Ectodermal cell (in vitro differentiated cells): ENCODE results near the gene ARHGEF1.
"Not testable (repeated sequence)": the region's sequence is repeated elsewhere in the genome, so short reads cannot be mapped to it uniquely, and the experiment has no call there.

ENCODE experiments used
- H3K27ac ChIP-seq: 2 replicates; pipeline ENCODE4 v1.7.0; 2013; ENCODE audit warnings: mild to moderate bottlenecking, low read depth, low read length; ENCODE audit not compliant: insufficient read depth, poor library complexity, severe bottlenecking
- H3K27me3 ChIP-seq: 2 replicates; pipeline ENCODE4 v1.7.0; 2013; ENCODE audit warnings: mild to moderate bottlenecking, low read length; ENCODE audit not compliant: insufficient read depth, control insufficient read depth, poor library complexity, severe bottlenecking
- H3K36me3 ChIP-seq: one replicate; pipeline ENCODE4 v1.7.0; 2013; ENCODE audit warnings: low read length; ENCODE audit not compliant: control insufficient read depth, insufficient read depth
- H3K4me1 ChIP-seq: one replicate; pipeline ENCODE4 v1.7.0; 2013; ENCODE audit warnings: low read length; ENCODE audit not compliant: control insufficient read depth, insufficient read depth
- H3K4me3 ChIP-seq: 2 replicates; pipeline ENCODE4 v1.7.0; 2013; ENCODE audit warnings: low read depth, low read length, control low read depth; ENCODE audit not compliant: insufficient read depth
- H3K9me3 ChIP-seq: 2 replicates; pipeline ENCODE4 v1.7.0; 2013; ENCODE audit warnings: mild to moderate bottlenecking, low read length, moderate library complexity; ENCODE audit not compliant: control insufficient read depth
- WGBS, 2 experiments: methylation state at CpG; one replicate each; pipeline ENCODE4 v1.1.7; 2013; ENCODE audit warnings: missing lambda C conversion rate in 2 of 2; 5-methylcytosine and 5-hydroxymethylcytosine counted together

ARHGEF1 gene

GRCh38 chr19:41911889-41912731, 29.1 kb downstream of the ARHGEF1 start:
- Histone ChIP-seq H3K36me3 (no peaks in the 10 kb centered on the region), H3K9me3 (no peaks in the 10 kb centered on the region), H3K4me1 (peaks cover 8% of the 10 kb centered on the region), H3K27me3 (peaks cover 79% of the 10 kb centered on the region), H3K4me3 (no peak overlapping the region), H3K27ac (no peak overlapping the region)
- WGBS, 2 experiments = 15 to 20% methylated on average over 29 of the region's 29 CpGs

GRCh38 chr19:41912899-41913537, 30.0 kb downstream of the ARHGEF1 start:
- Histone ChIP-seq H3K9me3 (no peaks in the 10 kb centered on the region), H3K27ac (no peak overlapping the region), H3K27me3 (peaks cover 88% of the 10 kb centered on the region), H3K4me3 (no peak overlapping the region), H3K36me3 (no peaks in the 10 kb centered on the region), H3K4me1 (peaks cover 8% of the 10 kb centered on the region)
- 1% methylated on average over 51 of the region's 51 CpGs for WGBS, 2 experiments

GRCh38 chr19:41913538-41914423, 30.8 kb downstream of the ARHGEF1 start:
- H3K27me3 ChIP-seq = peaks cover 96% of the 10 kb centered on the region
- WGBS, 2 experiments = 11 to 14% methylated on average over 21 of the region's 21 CpGs
- no peaks in the 10 kb centered on the region for H3K36me3 ChIP-seq
- H3K4me3 ChIP-seq = no peak overlapping the region
- H3K4me1 ChIP-seq = peaks cover 8% of the 10 kb centered on the region
- no peak overlapping the region for H3K27ac ChIP-seq
- H3K9me3 ChIP-seq = no peaks in the 10 kb centered on the region

GRCh38 chr19:41914424-41914834, 31.4 kb downstream of the ARHGEF1 start:
- not testable (repeated sequence) for H3K36me3 ChIP-seq, H3K9me3 ChIP-seq, H3K4me3 ChIP-seq, H3K4me1 ChIP-seq, H3K27ac ChIP-seq
- H3K27me3 ChIP-seq = peaks cover 100% of the 10 kb centered on the region
- WGBS, 2 experiments = 4 to 6% methylated on average over 2 of the region's 5 CpGs

- H3K9me3 ChIP-seq = no peaks in the 10 kb centered on the region
- peaks cover 8% of the 10 kb centered on the region for H3K4me1 ChIP-seq
- peaks cover 100% of the 10 kb centered on the region for H3K27me3 ChIP-seq
- H3K4me3 ChIP-seq = no peak overlapping the region
- no peak overlapping the region for H3K27ac ChIP-seq
- 8% methylated on average over 37 to 38 of the region's 38 CpGs for WGBS, 2 experiments
- no peaks in the 10 kb centered on the region for H3K36me3 ChIP-seq
Measured at GRCh38 chr19:41915021-41915775, 32.2 kb downstream of the ARHGEF1 start.

GRCh38 chr19:41915776-41916414, 32.9 kb downstream of the ARHGEF1 start:
- H3K9me3 ChIP-seq = no peaks in the 10 kb centered on the region
- no peak overlapping the region for H3K27ac ChIP-seq
- H3K4me1 ChIP-seq = peaks cover 9% of the 10 kb centered on the region
- WGBS, 2 experiments = 41 to 44% methylated on average over 22 to 26 of the region's 27 CpGs
- H3K36me3 ChIP-seq = no peaks in the 10 kb centered on the region
- H3K4me3 ChIP-seq = no peak overlapping the region
- peaks cover 100% of the 10 kb centered on the region for H3K27me3 ChIP-seq

GRCh38 chr19:41917676-41918075, 34.7 kb downstream of the ARHGEF1 start:
- WGBS, 2 experiments = 77% methylated on average over 12 of the region's 12 CpGs

GRCh38 chr19:41918095-41918494, 35.1 kb downstream of the ARHGEF1 start:
- H3K4me1 ChIP-seq = peaks cover 18% of the 10 kb centered on the region
- no peaks in the 10 kb centered on the region for H3K9me3 ChIP-seq
- peaks cover 100% of the 10 kb centered on the region for H3K27me3 ChIP-seq
- no peak overlapping the region for H3K4me3 ChIP-seq
- no peak overlapping the region for H3K27ac ChIP-seq
- 80 to 90% methylated on average over 6 of the region's 6 CpGs for WGBS, 2 experiments
- H3K36me3 ChIP-seq = no peaks in the 10 kb centered on the region

More at GRCh38 chr19:41917676-41918075, 34.7 kb downstream of the ARHGEF1 start:
- H3K27me3 ChIP-seq = peaks cover 100% of the 10 kb centered on the region
- no peaks in the 10 kb centered on the region for H3K9me3 ChIP-seq
- no peak overlapping the region for H3K4me3 ChIP-seq
- no peak overlapping the region for H3K27ac ChIP-seq
- H3K4me1 ChIP-seq = peaks cover 18% of the 10 kb centered on the region
- H3K36me3 ChIP-seq = no peaks in the 10 kb centered on the region

GRCh38 chr19:41918653-41919244, 35.8 kb downstream of the ARHGEF1 start:
- Histone ChIP-seq H3K4me3 (no peak overlapping the region), H3K4me1 (peaks cover 12% of the 10 kb centered on the region), H3K27ac (no peak overlapping the region), H3K27me3 (peaks cover 100% of the 10 kb centered on the region), H3K36me3 (no peaks in the 10 kb centered on the region), H3K9me3 (no peaks in the 10 kb centered on the region)
- WGBS, 2 experiments = 86 to 89% methylated on average over 5 of the region's 5 CpGs
